ENCODE data around the gene ADAMTS20.
"Not testable (repeated sequence)": the region's sequence is repeated elsewhere in the genome, so short reads cannot be mapped to it uniquely, and the experiment has no call there.

DNA sequence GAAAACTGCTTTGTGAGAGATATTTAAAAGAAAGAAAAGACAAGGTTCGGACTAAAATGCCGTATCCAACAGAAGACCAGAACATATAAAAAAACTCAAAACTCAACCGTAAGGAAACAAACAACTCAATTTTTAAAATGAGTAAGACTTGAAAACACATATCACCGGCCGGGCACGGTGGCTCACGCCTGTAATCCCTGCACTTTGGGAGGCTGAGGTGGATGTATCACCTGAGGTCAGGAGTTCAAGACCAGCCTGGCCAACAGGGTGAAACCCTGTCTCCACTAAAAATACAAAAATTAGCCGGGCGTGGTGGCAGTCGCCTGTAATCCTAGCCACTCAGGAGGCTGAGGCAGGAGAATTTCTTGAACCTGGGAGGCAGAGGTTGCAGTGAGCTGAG is 192.0 kb downstream of the ADAMTS20 start:
- TF ChIP-seq, protein P1, sequence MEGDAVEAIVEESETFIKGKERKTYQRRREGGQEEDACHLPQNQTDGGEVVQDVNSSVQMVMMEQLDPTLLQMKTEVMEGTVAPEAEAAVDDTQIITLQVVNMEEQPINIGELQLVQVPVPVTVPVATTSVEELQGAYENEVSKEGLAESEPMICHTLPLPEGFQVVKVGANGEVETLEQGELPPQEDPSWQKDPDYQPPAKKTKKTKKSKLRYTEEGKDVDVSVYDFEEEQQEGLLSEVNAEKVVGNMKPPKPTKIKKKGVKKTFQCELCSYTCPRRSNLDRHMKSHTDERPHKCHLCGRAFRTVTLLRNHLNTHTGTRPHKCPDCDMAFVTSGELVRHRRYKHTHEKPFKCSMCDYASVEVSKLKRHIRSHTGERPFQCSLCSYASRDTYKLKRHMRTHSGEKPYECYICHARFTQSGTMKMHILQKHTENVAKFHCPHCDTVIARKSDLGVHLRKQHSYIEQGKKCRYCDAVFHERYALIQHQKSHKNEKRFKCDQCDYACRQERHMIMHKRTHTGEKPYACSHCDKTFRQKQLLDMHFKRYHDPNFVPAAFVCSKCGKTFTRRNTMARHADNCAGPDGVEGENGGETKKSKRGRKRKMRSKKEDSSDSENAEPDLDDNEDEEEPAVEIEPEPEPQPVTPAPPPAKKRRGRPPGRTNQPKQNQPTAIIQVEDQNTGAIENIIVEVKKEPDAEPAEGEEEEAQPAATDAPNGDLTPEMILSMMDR (IDR thresholded peaks at IDR 0.05; ENCODE audit: low read length), result not testable (repeated sequence)
- TF ChIP-seq EZH2phosphoT487 (IDR thresholded peaks at IDR 0.05; ENCODE audit: low read length); EZH2 (optimal IDR thresholded peaks at IDR 0.05; ENCODE audit: low read depth, low read length): not testable (repeated sequence)

Data from MM.1S (cell line).